ENCODE results near the gene GALNT13.

DNA sequence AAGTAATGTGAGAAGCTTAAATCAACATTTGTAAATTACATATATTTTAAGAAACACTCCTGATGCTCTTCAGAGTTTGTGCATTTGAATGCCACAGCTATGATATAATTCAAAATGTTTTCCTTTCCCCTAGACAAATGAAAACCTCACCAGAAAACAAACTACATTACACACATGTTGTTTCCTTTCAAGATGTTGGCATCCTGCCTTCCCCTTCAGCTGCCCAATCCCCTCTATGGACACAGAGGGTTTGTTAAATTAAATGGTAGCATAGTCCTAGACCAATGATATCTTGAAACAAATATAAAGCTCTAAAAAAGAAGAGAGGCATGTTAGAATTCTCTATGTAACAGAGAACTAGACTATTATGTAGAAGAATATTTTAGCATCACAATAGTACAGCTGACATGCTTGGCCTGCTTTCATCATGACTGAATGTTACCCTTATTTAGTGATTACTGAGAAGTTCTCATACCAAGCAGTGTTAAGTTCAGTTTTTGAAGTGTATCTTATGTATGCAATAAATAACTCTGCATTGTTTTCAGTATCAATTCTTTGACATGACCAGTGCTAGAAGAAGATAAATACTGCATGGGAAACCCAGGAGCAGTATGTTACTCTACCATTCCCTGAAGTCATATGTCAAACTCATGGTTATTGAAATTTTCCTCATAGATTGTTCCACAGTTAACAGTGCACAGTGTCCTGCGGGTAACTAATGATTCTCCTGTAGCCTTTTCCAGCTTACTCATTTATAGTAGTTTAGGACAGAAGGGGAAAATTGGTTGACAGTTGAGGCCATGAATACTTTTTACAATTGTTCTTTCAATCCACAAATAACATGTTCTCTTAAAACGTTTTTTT, 510.4 kb downstream of the GALNT13 start:
- TF ChIP-seq JUN (IDR thresholded peaks at IDR 0.05): no peak
- TF ChIP-seq CBX2 (IDR thresholded peaks at IDR 0.05; ENCODE audit: borderline replicate concordance, low read depth): no peak
- TF ChIP-seq, protein P1, sequence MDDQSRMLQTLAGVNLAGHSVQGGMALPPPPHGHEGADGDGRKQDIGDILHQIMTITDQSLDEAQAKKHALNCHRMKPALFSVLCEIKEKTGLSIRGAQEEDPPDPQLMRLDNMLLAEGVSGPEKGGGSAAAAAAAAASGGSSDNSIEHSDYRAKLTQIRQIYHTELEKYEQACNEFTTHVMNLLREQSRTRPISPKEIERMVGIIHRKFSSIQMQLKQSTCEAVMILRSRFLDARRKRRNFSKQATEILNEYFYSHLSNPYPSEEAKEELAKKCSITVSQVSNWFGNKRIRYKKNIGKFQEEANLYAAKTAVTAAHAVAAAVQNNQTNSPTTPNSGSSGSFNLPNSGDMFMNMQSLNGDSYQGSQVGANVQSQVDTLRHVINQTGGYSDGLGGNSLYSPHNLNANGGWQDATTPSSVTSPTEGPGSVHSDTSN (IDR thresholded peaks at IDR 0.05): no peak
- TF ChIP-seq, protein P2, sequence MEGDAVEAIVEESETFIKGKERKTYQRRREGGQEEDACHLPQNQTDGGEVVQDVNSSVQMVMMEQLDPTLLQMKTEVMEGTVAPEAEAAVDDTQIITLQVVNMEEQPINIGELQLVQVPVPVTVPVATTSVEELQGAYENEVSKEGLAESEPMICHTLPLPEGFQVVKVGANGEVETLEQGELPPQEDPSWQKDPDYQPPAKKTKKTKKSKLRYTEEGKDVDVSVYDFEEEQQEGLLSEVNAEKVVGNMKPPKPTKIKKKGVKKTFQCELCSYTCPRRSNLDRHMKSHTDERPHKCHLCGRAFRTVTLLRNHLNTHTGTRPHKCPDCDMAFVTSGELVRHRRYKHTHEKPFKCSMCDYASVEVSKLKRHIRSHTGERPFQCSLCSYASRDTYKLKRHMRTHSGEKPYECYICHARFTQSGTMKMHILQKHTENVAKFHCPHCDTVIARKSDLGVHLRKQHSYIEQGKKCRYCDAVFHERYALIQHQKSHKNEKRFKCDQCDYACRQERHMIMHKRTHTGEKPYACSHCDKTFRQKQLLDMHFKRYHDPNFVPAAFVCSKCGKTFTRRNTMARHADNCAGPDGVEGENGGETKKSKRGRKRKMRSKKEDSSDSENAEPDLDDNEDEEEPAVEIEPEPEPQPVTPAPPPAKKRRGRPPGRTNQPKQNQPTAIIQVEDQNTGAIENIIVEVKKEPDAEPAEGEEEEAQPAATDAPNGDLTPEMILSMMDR (IDR thresholded peaks at IDR 0.05): no peak
- TF ChIP-seq MYC (IDR thresholded peaks at IDR 0.05; ENCODE audit: borderline replicate concordance, low read length): no peak
